HG02588 (cell line): ENCODE results near the gene STK17B.
A peak's percentile ranks its signal among the peaks of the same experiment; 100 is the strongest.
"Not testable (repeated sequence)": the region's sequence is repeated elsewhere in the genome, so short reads cannot be mapped to it uniquely, and the experiment has no call there.

Experiments
- ATAC-seq: cut with Tn5 transposase; IDR thresholded peaks from one replicate; pipeline ENCODE4 v1.9.1; 2021; ENCODE audit warnings: mild to moderate bottlenecking, moderate library complexity; ENCODE audit not compliant: unreplicated experiment

The STK17B gene

GRCh38 chr2:196117214-196117705 is 54.1 kb downstream of the STK17B start:
- no peak for ATAC-seq

DNA sequence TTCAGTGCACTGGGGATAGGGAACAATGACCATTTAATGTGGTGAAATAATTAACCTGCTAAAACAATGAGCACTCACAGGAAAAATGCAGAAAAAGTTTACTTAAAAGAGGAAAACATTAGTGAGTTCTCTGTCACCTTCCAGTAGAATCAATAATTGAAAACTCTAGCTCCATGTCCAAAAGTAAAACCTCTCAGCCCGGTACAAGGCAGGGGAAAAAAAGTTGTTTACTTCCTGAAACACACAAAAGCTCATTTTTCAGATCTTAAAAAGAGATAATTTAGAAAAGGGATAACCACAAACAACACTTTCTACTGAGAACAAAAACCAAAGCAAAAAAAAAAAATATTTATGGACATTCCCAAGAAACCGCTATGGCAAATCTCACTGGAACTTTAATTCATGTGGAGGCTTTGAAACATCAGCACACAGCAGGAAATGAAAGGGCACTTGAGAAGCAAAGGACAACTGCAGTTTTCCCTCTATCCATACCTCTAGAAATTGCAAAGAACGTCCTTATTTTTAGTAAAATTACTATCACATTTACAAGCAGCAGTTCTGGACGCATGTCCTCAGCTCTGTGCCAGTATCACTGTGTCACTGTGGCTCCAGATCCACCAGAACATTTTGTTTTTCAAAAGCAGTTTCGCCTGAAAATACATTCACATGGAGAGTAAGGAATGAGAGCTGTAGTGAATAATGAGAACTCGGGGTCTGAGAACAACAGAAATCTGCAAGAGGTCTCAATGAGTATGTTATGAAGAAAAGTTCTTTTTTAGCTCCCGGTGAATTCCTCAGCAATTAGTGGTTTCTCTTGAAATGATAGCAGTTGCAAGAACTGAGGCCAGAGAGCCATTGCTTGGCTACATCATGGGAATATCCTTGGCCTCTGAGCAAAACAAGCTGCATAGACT is 58.1 kb downstream of the STK17B start:
- ATAC-seq: no peak

GRCh38 chr2:196112418-196113034 is 58.9 kb downstream of the STK17B start:
- no peak for ATAC-seq

DNA sequence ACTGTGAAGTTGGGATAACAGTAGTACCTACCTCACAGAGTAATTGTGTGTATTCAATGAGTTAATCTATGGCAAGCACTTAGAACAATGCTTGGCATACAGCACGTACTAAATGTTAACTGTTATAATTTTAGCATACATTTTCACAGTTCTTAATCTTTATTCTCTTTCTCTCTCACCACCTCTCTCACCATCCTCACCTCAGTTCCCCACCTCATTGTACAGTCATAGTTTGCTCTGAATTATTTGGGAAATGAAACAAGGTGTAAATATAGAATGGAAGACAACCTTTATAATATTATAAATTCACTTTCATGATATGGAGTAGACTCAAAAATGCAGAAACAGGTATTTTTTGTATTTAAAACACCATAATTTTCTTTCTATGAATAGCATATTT is 62.8 kb downstream of the STK17B start:
- ATAC-seq: no peak

DNA sequence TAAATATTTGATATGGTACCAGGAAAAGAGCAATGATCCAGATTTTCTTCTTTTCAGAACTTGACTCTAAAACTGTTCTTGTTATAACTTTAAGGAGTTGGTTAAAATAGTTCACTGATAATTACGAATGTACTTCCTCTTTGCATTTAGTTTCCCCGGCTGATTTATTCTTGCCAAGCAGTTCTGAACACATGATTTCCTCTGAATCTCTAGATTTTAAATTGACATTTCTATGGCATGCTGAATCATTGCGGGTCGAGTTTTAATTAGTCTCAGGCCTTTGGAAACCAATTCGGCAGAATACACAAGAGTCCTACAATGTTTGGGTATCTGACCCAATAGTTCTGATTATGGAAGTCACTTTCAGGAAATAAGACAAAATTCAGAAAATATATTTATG is 65.4 kb downstream of the STK17B start:
- ATAC-seq: no peak

GRCh38 chr2:196104066-196104465 is 67.3 kb downstream of the STK17B start:
- no peak for ATAC-seq

GRCh38 chr2:196103626-196104025 is 67.8 kb downstream of the STK17B start:
- no peak for ATAC-seq

DNA sequence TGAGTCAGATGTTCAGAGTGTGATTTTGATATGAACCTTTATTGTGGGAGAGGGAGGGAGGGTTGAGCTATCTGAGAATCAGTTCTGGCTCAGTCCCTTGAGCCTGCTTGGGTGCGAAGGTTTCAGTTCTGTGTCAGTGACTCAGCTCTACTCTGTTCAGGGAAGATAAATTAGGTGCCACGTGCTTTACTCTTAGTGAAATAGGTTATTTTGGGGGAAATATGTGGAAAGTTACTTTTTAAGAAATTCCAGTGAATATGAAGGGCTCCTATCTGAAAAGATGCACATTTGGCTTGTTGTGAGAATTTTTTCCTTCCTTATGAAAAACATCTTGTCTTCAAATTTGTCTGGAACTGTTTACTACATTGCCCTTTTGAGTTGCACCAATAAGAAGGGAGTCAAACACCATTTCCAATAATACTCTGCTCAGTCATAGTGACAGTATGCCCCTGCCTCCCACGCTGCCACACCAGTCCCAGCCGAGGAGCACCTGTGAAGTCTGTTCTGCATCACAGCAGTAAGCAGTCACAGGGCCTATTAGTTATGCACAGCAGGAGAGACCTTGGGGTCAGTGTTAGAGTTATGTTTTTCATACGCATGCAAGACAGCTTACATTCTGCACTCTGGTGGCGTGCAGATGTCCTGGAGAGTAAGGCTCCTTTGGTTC is 69.9 kb downstream of the STK17B start:
- ATAC-seq: peak; percentile 98

DNA sequence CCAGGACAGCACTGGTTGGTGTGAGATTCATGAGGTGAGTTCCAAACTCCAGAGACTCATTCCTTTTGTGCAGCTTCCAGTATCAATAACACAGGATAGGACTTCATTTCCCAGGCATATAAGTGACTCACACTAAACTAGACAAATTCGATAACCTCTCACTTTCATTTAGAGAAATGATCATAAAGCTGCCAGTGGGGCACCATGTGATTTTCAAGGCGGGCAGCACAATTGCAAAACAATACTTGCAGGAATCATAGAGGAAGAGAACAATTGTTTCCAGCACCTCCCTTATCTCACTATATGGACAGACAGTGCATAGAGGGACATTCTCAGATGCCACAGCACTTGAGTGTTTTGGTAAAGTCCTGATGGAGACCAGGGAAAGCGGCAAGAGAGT is 71.5 kb downstream of the STK17B start:
- ATAC-seq: no peak

DNA sequence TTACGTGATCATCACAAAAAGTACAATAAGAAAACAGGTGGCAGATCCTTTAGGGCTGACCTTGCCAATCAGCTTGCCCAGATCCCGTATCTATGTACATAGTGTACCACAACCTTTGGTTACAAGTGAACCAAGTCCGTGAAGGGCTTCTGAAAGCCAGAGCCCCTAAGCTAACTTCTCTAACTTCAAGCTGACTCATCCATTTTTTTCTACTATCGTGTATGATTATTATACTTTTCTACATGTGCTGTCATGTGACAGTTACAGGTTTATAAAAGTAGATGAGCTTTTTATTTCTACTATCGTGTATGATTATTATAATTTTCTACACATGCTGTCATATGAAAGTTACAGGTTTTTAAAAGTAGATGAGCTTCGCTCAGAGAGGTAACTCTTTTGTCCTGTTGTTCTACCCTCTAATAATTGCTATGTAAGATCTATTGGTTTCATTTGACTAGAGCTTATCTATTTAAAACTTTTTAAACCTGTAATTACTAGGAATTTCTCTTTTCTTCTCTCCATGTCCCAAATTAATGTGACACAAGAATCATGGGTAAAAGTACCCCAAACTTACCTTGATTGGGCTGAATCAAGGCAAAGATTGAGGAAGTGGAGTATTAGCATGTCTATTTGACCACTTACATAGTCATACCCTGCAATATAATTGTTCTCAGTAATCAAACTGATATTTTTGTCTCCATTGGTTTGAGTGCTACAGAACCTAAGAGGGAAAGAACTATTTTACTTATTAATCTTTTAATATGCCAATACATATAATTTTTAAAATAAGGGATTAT is 73.3 kb downstream of the STK17B start:
- ATAC-seq: no peak

GRCh38 chr2:196096982-196097745 is 74.2 kb downstream of the STK17B start:
- no peak for ATAC-seq

DNA sequence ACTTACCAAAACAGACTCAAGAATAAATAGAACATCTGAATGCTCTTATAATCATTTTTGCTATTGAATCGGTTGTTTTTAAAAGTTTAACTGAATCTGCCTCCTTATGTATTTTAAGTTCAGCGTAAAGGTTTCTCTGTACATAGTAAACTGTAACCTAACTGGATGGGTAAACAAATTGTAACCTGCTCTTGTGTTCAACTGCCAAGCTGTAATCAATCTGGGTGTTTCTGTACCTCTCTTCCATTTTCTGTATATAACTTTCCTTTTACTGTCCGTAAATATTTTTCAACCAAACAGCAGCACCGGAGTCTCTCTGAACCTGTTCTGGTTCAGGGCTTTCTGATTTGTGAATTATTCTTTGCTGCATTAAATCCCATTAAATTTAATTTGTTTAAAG is 75.1 kb downstream of the STK17B start:
- no peak for ATAC-seq

DNA sequence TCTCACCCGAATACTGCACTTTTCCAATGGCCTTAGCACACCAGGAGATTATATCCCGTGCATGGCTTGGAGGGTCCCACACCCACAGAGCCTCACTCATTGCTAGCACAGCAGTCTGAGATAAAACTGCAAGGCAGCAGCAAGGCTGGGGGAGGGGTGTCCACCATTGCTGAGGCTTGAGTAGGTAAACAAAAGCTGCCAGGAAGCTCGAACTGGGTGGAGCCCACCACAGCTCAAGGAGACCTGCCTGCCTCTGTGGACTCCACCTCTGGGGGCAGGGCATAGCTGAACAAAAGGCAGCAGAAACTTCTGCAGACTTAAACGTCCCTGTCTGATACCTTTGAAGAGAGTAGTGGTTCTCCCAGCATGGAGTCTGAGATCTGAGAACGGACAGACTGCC is 81.9 kb downstream of the STK17B start:
- ATAC-seq: not testable (repeated sequence)

GRCh38 chr2:196088203-196088602 is 83.2 kb downstream of the STK17B start:
- ATAC-seq: no peak

GRCh38 chr2:196086517-196087368 is 84.6 kb downstream of the STK17B start:
- no peak for ATAC-seq

GRCh38 chr2:196083601-196084000 is 87.8 kb downstream of the STK17B start:
- no peak for ATAC-seq
